ENCODE measurements around the gene PHTF1. TPM values are rescaled to one million over a fixed set of nuclear protein-coding genes. Genes with fewer than 3 reads are reported as not detected.

PHTF1 gene
- 39.8 and 59.7 TPM in 2 replicates for total RNA-seq

DNA sequence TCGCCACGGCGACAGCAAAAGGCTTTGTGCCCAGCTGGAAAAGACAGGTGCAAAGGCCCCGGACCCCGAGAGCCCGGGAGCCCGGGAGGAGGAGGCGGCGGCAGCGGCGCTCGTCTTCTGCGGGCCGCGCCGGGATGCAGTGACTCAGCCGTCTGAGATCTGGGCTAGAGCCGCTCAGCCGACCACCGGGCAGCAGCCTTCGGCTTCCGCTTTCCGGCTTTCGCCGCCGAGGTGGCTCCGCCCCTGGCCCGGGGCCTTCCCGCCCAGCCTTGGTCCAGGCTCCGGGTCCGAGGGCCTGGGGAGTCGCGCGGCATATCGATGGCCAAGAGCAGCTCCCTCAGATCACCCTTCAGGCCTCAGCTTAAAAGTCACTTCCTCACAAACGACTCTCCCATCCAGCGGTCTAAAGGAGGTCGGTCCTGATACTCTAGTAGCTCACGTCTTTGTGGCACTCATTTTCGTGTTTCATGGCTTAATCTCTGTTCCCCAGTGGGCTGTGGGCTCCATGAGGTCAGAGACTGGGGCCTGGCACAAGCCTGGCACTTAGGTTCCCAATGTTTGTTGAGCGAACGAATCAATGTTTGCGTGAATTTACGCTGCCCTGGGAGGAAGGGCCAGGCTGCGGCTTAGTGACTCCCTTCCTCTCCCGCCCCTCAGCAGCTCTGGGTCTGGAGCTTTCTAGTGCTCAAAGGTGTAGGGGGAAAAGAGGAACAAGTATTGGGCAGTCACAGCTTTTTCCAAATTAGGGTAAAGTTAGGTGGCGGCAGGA is at the start of gene PHTF1:
PHTF1 (minus strand) TSS at position 154 of the 769 bp plus-strand sequence. CDS start 783 bp downstream, outside the sequence.
- DNase-seq (ENCODE audit: low read depth, low spot score), result peak; percentile 44

DNA sequence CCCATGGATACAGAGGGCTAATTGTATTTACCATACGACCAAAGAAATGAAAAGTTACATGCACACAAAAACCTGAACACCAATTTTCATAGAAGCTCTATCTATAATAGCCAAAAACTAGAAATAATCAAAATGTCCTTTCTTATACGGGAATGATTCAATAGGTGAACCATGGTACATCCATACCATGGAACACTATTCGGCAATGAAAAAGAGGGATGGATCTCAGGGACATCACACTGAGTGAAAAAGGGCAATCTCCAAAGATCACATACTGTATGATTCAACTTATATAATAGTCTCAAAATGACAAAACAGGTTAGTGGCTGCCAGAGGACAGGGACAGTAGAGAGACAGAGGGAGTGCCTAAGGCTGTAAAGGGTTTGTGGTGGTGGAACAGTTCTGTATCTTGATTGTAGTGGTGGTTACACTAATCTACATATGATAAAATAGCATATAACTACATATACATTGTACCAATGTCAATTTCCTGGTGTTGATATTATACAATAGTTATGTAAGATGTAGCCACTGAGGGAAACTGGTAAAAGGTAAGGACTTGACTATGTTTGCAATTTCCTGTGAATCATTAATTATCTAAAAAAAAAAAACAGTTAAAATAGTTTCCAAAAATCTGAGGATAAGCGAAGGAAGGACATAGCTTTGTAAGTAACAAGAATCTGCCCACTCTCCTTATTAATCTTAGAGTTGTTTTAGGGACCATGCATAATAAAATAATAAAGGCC is 49.3 kb upstream of the PHTF1 start:
- no peak for DNase-seq (ENCODE audit: low read depth, low spot score)

- no peak for DNase-seq (ENCODE audit: low read depth, low spot score)
Measured at GRCh38 chr1:113805639-113806038, 46.4 kb upstream of the PHTF1 start.

GRCh38 chr1:113805256-113805531 is 45.9 kb upstream of the PHTF1 start:
- no peak for DNase-seq (ENCODE audit: low read depth, low spot score)

DNA sequence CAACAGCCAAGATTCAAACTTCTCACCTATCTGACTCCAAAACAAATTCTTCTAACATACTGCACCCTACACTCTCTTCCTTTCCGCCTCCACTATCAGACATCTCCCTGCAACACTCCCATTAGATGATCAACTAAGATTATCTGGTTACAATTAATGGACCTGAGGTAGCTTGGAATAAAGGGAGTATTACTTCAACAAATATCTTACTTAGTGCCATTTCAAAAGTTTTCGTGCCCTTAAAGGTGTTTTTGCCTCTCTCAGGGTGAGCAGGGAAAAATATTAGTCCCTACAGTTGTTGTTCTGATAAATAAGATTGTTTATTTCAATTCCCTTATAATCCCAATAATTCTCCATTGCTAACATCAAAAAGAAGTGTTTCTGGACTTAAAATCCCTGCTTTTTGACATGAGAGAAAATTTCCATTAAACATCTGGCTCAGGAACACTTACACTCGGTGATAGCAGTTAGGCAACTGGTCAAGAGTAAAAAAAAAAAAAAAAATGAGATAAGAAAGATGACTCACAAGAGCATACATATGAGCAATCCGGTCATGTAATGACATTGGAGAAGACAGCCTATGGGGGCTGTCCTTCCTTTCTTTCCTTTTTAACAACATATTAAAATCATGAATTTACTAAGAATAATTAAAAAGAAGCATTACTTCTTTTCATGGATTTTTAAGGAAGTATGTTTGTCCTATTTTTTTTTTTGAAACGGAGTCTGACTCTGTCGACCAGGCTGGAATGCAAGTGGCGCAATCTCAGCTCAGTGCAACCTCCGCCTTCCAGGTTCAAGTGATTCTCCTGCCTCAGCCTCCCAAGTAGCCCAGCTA is 45.4 kb upstream of the PHTF1 start:
- no peak for DNase-seq (ENCODE audit: low read depth, low spot score)

GRCh38 chr1:113802367-113803007 is 43.2 kb upstream of the PHTF1 start:
- no peak for DNase-seq (ENCODE audit: low read depth, low spot score)

GRCh38 chr1:113800487-113800886 is 41.2 kb upstream of the PHTF1 start:
- DNase-seq (ENCODE audit: low read depth, low spot score), result no peak

GRCh38 chr1:113797472-113797871 is 38.2 kb upstream of the PHTF1 start:
- no peak for DNase-seq (ENCODE audit: low read depth, low spot score)

DNA sequence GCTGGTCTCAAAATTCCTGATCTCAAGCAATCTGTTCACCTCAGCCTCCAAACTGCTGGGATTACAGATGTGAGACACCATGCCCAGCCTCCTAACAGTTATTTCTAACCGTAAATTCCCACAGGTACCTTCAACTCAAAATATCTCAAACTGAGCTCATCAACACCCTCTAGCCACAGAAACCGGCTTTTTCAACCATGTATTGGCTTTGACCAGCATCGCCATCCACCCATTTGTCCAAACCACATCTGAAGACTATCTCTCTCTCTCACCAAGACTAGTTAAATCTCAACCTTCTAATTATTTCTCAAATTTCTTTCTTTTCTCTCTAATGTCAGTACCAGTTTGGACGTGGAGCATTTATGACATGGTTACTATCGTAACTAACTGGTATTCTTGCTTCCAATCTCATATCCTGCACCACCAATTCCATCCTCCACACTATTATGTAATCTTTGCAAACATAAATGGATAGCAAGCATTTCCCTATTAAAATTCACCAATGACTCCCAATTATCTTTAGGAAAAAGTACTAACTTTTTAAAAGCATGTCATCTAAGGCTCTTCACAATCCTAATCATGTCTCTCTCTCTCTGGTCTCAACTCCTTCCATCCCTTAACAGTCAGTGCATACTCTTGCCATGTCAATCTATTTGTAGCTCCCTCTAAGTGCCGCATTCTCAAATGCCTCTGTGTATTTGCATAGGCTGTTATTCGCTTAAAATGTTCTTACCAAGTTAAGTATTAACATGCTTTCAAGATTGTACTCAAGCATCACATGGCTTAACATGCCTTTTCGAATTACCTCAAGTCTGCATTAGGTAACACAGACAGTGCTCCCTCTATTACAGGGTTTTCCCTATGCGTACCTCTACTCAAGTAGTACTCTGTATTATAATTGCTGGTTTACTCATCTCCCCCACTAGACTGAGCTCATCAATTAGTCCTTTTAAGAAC is 34.9 kb upstream of the PHTF1 start:
- no peak for DNase-seq (ENCODE audit: low read depth, low spot score)

GRCh38 chr1:113792986-113793385 is 33.7 kb upstream of the PHTF1 start:
- DNase-seq (ENCODE audit: low read depth, low spot score), result no peak

DNA sequence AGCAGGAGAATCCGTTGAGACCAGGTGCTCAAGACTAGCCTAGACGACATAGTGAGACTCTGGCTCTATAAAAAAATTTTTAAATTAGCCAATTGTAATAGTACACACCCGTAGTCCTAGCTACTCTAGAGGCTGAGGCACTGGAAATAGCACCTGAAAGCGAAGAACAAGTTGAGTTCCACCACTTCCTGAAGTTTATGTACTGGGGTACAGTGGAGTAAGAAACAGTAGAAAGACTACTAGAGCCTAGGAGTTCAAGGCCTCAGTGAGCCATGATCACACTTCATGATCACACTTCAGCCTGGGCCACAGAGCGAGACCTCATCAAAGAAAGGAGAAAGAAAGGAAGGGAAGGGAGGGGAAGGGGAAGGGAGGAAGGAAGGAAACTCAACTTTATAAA is 33.2 kb upstream of the PHTF1 start:
- DNase-seq (ENCODE audit: low read depth, low spot score), result no peak

- DNase-seq (ENCODE audit: low read depth, low spot score), result no peak
Measured at GRCh38 chr1:113788802-113789201, 29.5 kb upstream of the PHTF1 start.

- DNase-seq (ENCODE audit: low read depth, low spot score), result no peak
Measured at GRCh38 chr1:113787663-113788062, 28.4 kb upstream of the PHTF1 start.

DNA sequence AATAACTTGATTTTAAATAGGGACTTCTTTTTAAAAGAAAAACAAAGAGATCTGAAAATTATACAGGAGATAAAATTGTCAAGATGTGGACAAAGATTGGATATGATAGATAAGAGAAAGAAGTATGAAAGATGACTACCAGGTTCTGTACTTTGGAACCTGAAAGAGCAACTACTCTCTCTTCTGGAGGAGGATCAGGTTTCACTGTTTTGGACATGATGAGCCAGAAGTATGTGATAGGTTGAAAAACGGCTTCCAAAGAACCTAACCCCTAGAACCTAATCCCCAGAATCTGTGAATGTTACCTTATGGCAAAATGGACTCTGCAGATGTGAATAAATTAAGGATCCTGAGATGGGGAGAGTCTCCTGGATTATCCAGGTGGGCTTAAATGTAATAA is 26.8 kb upstream of the PHTF1 start:
- DNase-seq (ENCODE audit: low read depth, low spot score), result no peak

- no peak for DNase-seq (ENCODE audit: low read depth, low spot score)
Measured at GRCh38 chr1:113784104-113784779, 25.0 kb upstream of the PHTF1 start.

GRCh38 chr1:113783254-113784103 is 24.2 kb upstream of the PHTF1 start:
- DNase-seq (ENCODE audit: low read depth, low spot score), result no peak

- no peak for DNase-seq (ENCODE audit: low read depth, low spot score)
Measured at GRCh38 chr1:113782406-113782805, 23.1 kb upstream of the PHTF1 start.

GRCh38 chr1:113780374-113781146 is 21.3 kb upstream of the PHTF1 start:
- DNase-seq (ENCODE audit: low read depth, low spot score), result no peak

All from pulmonary artery endothelial cell (primary cell).